HCT116 (cell line): Measurements from ENCODE around the gene RCAN2. TPM values are rescaled to one million over a fixed set of nuclear protein-coding genes. Genes with fewer than 3 reads are reported as not detected.

Experiments
- ATAC-seq: fragments of 200-7000 bp; cut with Tn5 transposase; 2 replicates; pipeline ENCODE4 v1.9.1; 2020; ENCODE audit warnings: mild to moderate bottlenecking, moderate library complexity
- BruUV-seq: library from RNA; stranded (reverse); fragments of 400-500 nt; replicated peaks from 2 replicates; lab custom pipeline; 2021; lab: Mats Ljungman, UMichigan
- CTCF ChIA-PET: fragments of 300-600 bp; sonication (Branson Sonifier 250); formaldehyde crosslinking; loops from one replicate; lab custom pipeline; 2021; ENCODE audit warnings: antibody characterized with exemption; lab: Charles Lee
- POLR2A ChIA-PET: fragments of 300-600, 350-600 bp; sonication (Branson Sonifier 250); formaldehyde crosslinking; loops from one replicate; lab custom pipeline; 2021; ENCODE audit warnings: antibody characterized with exemption; lab: Charles Lee
- RAD21 ChIA-PET, 2 experiments: fragments of 300-600 bp; sonication (Branson Sonifier 250); formaldehyde crosslinking; loops; one replicate each; lab custom pipeline; 2023; ENCODE audit warnings: low total read pairs in 2 of 2; ENCODE audit not compliant: uncharacterized antibody in 2 of 2, unreplicated experiment in 2 of 2, low non-redundant PET in 1 of 2; lab: Charles Lee
- DNase-seq: peaks from one replicate; pipeline ENCODE4 v3.0.0-alpha.2; 2010; ENCODE audit warnings: low read depth, low spot score
- H2AFZ ChIP-seq: fragments of 200-600 bp; shearing (Covaris generic), sonication (generic); 2 replicates; pipeline ENCODE4 v1.6.1; 2017; ENCODE audit warnings: low read depth, mixed run types, mixed read lengths, antibody characterized with exemption, low read length; ENCODE audit not compliant: poor library complexity, severe bottlenecking
- H3K27ac ChIP-seq: 2 replicates; pipeline ENCODE4 v1.5.1; 2012; ENCODE audit warnings: low read depth, low read length
- H3K27me3 ChIP-seq: fragments of 200-600 bp; sonication (generic); 2 replicates; pipeline ENCODE4 v1.6.1; 2016; ENCODE audit warnings: mixed run types, low read length, mixed read lengths; ENCODE audit not compliant: insufficient read depth
- H3K36me3 ChIP-seq, 2 experiments: fragments of 200-500 bp in 1 of 2; fragments of 200-600 bp in 1 of 2; sonication (Bioruptor generic) in 1 of 2; sonication (generic) in 1 of 2; 2 replicates each; pipeline versions ENCODE4 v1.5.1 to v1.6.1; 2014 to 2016; ENCODE audit warnings: low read length in 2 of 2, inconsistent platforms in 1 of 2, mixed read lengths in 1 of 2, mixed run types in 1 of 2; ENCODE audit not compliant: insufficient read depth in 2 of 2, control insufficient read depth in 1 of 2
- H3K4me1 ChIP-seq, 2 experiments: fragments of 200-600 bp in 1 of 2; sonication (generic) in 1 of 2; 2 replicates each; pipeline versions ENCODE4 v1.5.1 to v1.6.1; 2012 to 2017; ENCODE audit warnings: low read length in 2 of 2, inconsistent platforms in 1 of 2, mild to moderate bottlenecking in 1 of 2, mixed read lengths in 1 of 2, mixed run types in 1 of 2, moderate library complexity in 1 of 2; ENCODE audit not compliant: insufficient read depth in 2 of 2, control insufficient read depth in 1 of 2
- H3K4me2 ChIP-seq: fragments of 200-600 bp; sonication (generic); 2 replicates; pipeline ENCODE4 v1.6.1; 2017; ENCODE audit warnings: mixed run types, low read length, mixed read lengths
- H3K4me3 ChIP-seq, 2 experiments: fragments of 200-600 bp in 1 of 2; sonication (generic) in 1 of 2; replicated peaks in 1 of 2; 2 replicates each; pipeline ENCODE4 v1.5.1; 2011 to 2016; ENCODE audit warnings: low read length in 2 of 2, control low read depth in 1 of 2, low read depth in 1 of 2, mild to moderate bottlenecking in 1 of 2, mixed read lengths in 1 of 2, mixed run types in 1 of 2
- H3K79me2 ChIP-seq: fragments of 200-600 bp; sonication (generic); 2 replicates; pipeline ENCODE4 v1.6.1; 2017; ENCODE audit warnings: mild to moderate bottlenecking, mixed run types, low read length, moderate library complexity, mixed read lengths; ENCODE audit not compliant: insufficient read depth
- H3K9ac ChIP-seq: fragments of 200-600 bp; sonication (generic); 2 replicates; pipeline ENCODE4 v1.6.1; 2016; ENCODE audit warnings: low read length, mixed read lengths
- H3K9me2 ChIP-seq: fragments of 200-600 bp; sonication (generic), shearing (Covaris generic); 2 replicates; pipeline ENCODE4 v1.6.1; 2017; ENCODE audit warnings: mixed run types, mild to moderate bottlenecking, moderate library complexity; ENCODE audit not compliant: insufficient read depth
- H3K9me3 ChIP-seq, 2 experiments: fragments of 200-500 bp in 1 of 2; fragments of 200-600 bp in 1 of 2; sonication (Bioruptor generic) in 1 of 2; sonication (generic) in 1 of 2; 2 replicates each; pipeline ENCODE4 v1.6.1; 2014 to 2017; ENCODE audit warnings: low read length in 2 of 2, mixed read lengths in 2 of 2, inconsistent platforms in 1 of 2, low read depth in 1 of 2, mild to moderate bottlenecking in 1 of 2, mixed run types in 1 of 2, moderate library complexity in 1 of 2; ENCODE audit not compliant: control insufficient read depth in 1 of 2, insufficient read depth in 1 of 2
- H4K20me1 ChIP-seq: fragments of 200-600 bp; sonication (generic), shearing (Covaris generic); 2 replicates; pipeline ENCODE4 v1.6.1; 2017; ENCODE audit warnings: mixed run types, mild to moderate bottlenecking, moderate library complexity; ENCODE audit not compliant: insufficient read depth
- ATF3 ChIP-seq: IDR thresholded peaks from 2 replicates; pipeline ENCODE4 v1.6.1; 2012
- CBX3 ChIP-seq: IDR thresholded peaks from 2 replicates; pipeline ENCODE4 v1.6.1; 2012; ENCODE audit warnings: low read depth
- CEBPB ChIP-seq: IDR thresholded peaks from 2 replicates; pipeline ENCODE4 v1.6.1; 2012; ENCODE audit warnings: low read depth
- EGR1 ChIP-seq: IDR thresholded peaks from 2 replicates; pipeline ENCODE4 v1.6.1; 2012; ENCODE audit warnings: low read depth
- ELF1 ChIP-seq: IDR thresholded peaks from 2 replicates; pipeline ENCODE4 v1.6.1; 2012; ENCODE audit warnings: low read depth, borderline replicate concordance
- FOSL1 ChIP-seq: IDR thresholded peaks from 2 replicates; pipeline ENCODE4 v1.6.1; 2012; ENCODE audit warnings: low read depth
- POLR2AphosphoS5 ChIP-seq: IDR thresholded peaks from 2 replicates; pipeline ENCODE4 v1.6.1; 2011; ENCODE audit warnings: mild to moderate bottlenecking, low read depth, low read length, moderate library complexity
- RAD21 ChIP-seq: IDR thresholded peaks from 2 replicates; pipeline ENCODE4 v1.6.1; 2012; ENCODE audit warnings: low read depth, mild to moderate bottlenecking
- SIN3A ChIP-seq: IDR thresholded peaks from 2 replicates; pipeline ENCODE4 v1.6.1; 2012; ENCODE audit warnings: low read depth
- SP1 ChIP-seq: IDR thresholded peaks from 2 replicates; pipeline ENCODE4 v1.6.1; 2012; ENCODE audit warnings: low read depth
- YY1 ChIP-seq: IDR thresholded peaks from 2 replicates; pipeline ENCODE4 v1.6.1; 2011; ENCODE audit warnings: low read length, low read depth, moderate library complexity, mild to moderate bottlenecking; ENCODE audit not compliant: insufficient replicate concordance; ENCODE audit errors: extremely low read depth
- ZBTB33 ChIP-seq: IDR thresholded peaks from 2 replicates; pipeline ENCODE4 v1.6.1; 2011; ENCODE audit warnings: mild to moderate bottlenecking, low read length, moderate library complexity; ENCODE audit not compliant: insufficient replicate concordance; ENCODE audit errors: extremely low read depth
- intact Hi-C: fragments of 100-400 bp; cut with micrococcal nuclease; formaldehyde crosslinking; loops from 2 replicates; pipeline ENCODE4 v1.10.0; 2022
- total RNA-seq: library from RNA; stranded (reverse); gene quantifications from one replicate; pipeline ENCODE4 v1.2.1, GENCODE V29; 2021; ENCODE audit not compliant: unreplicated experiment
- TF ChIP-seq, protein P1 (sequence below), 3 experiments: fragments of 200-600 bp in 1 of 3; sonication (generic) in 1 of 3; IDR thresholded peaks in 2 of 3; conservative IDR thresholded peaks in 1 of 3; 2 replicates each; pipeline ENCODE4 v1.5.1; 2012 to 2017; ENCODE audit warnings: low read depth in 2 of 3, low read length in 2 of 3, antibody characterized with exemption in 1 of 3, borderline replicate concordance in 1 of 3, control low read depth in 1 of 3, mild to moderate bottlenecking in 1 of 3, mixed read lengths in 1 of 3, mixed run types in 1 of 3, moderate library complexity in 1 of 3; ENCODE audit not compliant: insufficient read depth in 1 of 3
- TF ChIP-seq, protein P2 (sequence below): IDR thresholded peaks from 2 replicates; pipeline ENCODE4 v1.6.1; 2012

Gene RCAN2
- total RNA-seq, 1 experiment from 2014 or later, result 0.57 TPM

GRCh38 chr6:46412662-46413061 lies 78.6 kb downstream of the RCAN2 start:
- no peaks in the 10 kb centered on the region for H3K9me3 ChIP-seq
- TF ChIP-seq POLR2AphosphoS5, result no peak
- TF ChIP-seq RAD21, result peak; percentile 24; the same call in 1 of the 2 replicates
- TF ChIP-seq YY1, result no peak
- TF ChIP-seq SIN3A, result no peak
- no peak overlapping the region for H2AFZ ChIP-seq
- no peak overlapping the region for H3K4me3 ChIP-seq
- H3K9ac ChIP-seq, result no peak overlapping the region
- no peaks in the 10 kb centered on the region for H4K20me1 ChIP-seq
- H3K4me1 ChIP-seq, result no peaks in the 10 kb centered on the region
- POLR2A ChIA-PET, result no interaction called here
- no peak overlapping the region for H3K4me2 ChIP-seq
- no peak overlapping the region for H3K27ac ChIP-seq
- no peaks in the 10 kb centered on the region for H3K9me2 ChIP-seq
- DNase-seq, result no peak
- RAD21 ChIA-PET, result interaction anchor here in 1 of 2 experiments (1.4 kb wide), 1 partner anchor 192 kb away, joined by 3 read pairs; no protein-coding TSS in a partner anchor
- no TSS peak for BruUV-seq
- CTCF ChIA-PET, result interaction anchor here (1.2 to 1.4 kb wide), 4 partner anchors 190 to 482 kb away, joined by 3 read pairs; no protein-coding TSS in a partner anchor
- H3K79me2 ChIP-seq, result no peaks in the 10 kb centered on the region
- no peaks in the 10 kb centered on the region for H3K36me3 ChIP-seq
- intact Hi-C loops, result no loop called here
- H3K27me3 ChIP-seq, result no peaks in the 10 kb centered on the region
- ATAC-seq, result no peak

- CTCF ChIA-PET, result interaction anchor here (0.7 to 1.4 kb wide), 4 partner anchors 57 to 481 kb away, joined by 3 read pairs; no protein-coding TSS in a partner anchor
- no TSS peak for BruUV-seq
- TF ChIP-seq EGR1 (no peak), YY1 (no peak), SP1 (no peak), CEBPB (no peak), ATF3 (no peak), FOSL1 (no peak), ELF1 (no peak), POLR2AphosphoS5 (no peak), ZBTB33 (no peak), CBX3 (no peak), RAD21 (no peak)
- TF ChIP-seq, protein P1, sequence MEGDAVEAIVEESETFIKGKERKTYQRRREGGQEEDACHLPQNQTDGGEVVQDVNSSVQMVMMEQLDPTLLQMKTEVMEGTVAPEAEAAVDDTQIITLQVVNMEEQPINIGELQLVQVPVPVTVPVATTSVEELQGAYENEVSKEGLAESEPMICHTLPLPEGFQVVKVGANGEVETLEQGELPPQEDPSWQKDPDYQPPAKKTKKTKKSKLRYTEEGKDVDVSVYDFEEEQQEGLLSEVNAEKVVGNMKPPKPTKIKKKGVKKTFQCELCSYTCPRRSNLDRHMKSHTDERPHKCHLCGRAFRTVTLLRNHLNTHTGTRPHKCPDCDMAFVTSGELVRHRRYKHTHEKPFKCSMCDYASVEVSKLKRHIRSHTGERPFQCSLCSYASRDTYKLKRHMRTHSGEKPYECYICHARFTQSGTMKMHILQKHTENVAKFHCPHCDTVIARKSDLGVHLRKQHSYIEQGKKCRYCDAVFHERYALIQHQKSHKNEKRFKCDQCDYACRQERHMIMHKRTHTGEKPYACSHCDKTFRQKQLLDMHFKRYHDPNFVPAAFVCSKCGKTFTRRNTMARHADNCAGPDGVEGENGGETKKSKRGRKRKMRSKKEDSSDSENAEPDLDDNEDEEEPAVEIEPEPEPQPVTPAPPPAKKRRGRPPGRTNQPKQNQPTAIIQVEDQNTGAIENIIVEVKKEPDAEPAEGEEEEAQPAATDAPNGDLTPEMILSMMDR (IDR thresholded peaks at IDR 0.05 in 2 of 3, conservative IDR thresholded peaks at IDR 0.05 in 1 of 3; ENCODE audit: borderline replicate concordance in 1 of 3, insufficient read depth in 1 of 3, low read depth in 2 of 3, low read length in 2 of 3), result no peak
- TF ChIP-seq, protein P2, sequence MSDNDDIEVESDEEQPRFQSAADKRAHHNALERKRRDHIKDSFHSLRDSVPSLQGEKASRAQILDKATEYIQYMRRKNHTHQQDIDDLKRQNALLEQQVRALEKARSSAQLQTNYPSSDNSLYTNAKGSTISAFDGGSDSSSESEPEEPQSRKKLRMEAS, result no peak
These were observed 79.6 kb downstream of the RCAN2 start for GRCh38 chr6:46411456-46412197.

More at GRCh38 chr6:46411456-46412197, 79.6 kb downstream of the RCAN2 start:
- no peaks in the 10 kb centered on the region for H3K79me2 ChIP-seq
- RAD21 ChIA-PET, result interaction anchor here in 1 of 2 experiments (1.4 kb wide), 1 partner anchor 191 kb away, joined by 3 read pairs; no protein-coding TSS in a partner anchor
- DNase-seq (no peak), ATAC-seq (no peak)
- no peaks in the 10 kb centered on the region for H4K20me1 ChIP-seq
- intact Hi-C loops, result loop anchor here (2.0 kb wide), 1 partner anchor 369 kb away; no protein-coding TSS in a partner anchor
- no peaks in the 10 kb centered on the region for H3K9me2 ChIP-seq
- POLR2A ChIA-PET, result no interaction called here
- H3K27ac ChIP-seq, result no peak overlapping the region
- no peaks in the 10 kb centered on the region for H3K9me3 ChIP-seq
- no peaks in the 10 kb centered on the region for H3K36me3 ChIP-seq
- no peak overlapping the region for H3K9ac ChIP-seq
- H3K27me3 ChIP-seq, result no peaks in the 10 kb centered on the region
- no peaks in the 10 kb centered on the region for H3K4me1 ChIP-seq
- H2AFZ ChIP-seq, result no peak overlapping the region
- H3K4me2 ChIP-seq, result no peak overlapping the region
- H3K4me3 ChIP-seq, result no peak overlapping the region
